SU-DHL-6 (cell line): ENCODE measurements around the gene FGD5.

Experiments
- H2AFZ ChIP-seq: fragments of 200-600 bp; sonication (generic); 2 replicates; pipeline ENCODE4 v1.6.1; 2014; ENCODE audit warnings: low read depth, mild to moderate bottlenecking, moderate library complexity, mixed read lengths, antibody characterized with exemption, low read length; ENCODE audit not compliant: severe bottlenecking
- H3F3A ChIP-seq: fragments of 200-600 bp; shearing (Covaris generic); 2 replicates; pipeline ENCODE4 v1.6.0; 2016; ENCODE audit warnings: antibody characterized with exemption, mild to moderate bottlenecking; ENCODE audit not compliant: insufficient read depth
- H3K27ac ChIP-seq: fragments of 200-600 bp; sonication (generic); 2 replicates; pipeline ENCODE4 v1.5.1; 2016; ENCODE audit warnings: low read depth, mild to moderate bottlenecking, low read length, moderate library complexity, mixed read lengths
- H3K27me3 ChIP-seq: fragments of 200-600 bp; sonication (generic), shearing (Covaris generic); 2 replicates; pipeline ENCODE4 v1.6.0; 2014; ENCODE audit warnings: mild to moderate bottlenecking, low read length
- H3K36me3 ChIP-seq: fragments of 200-600 bp; sonication (generic); 2 replicates; pipeline ENCODE4 v1.6.1; 2014; ENCODE audit warnings: mild to moderate bottlenecking, low read length, mixed read lengths
- H3K4me2 ChIP-seq: fragments of 300-600, 200-600 bp; shearing (Covaris generic), sonication (generic); 2 replicates; pipeline ENCODE4 v1.6.0; 2014; ENCODE audit warnings: low read length, low read depth, mild to moderate bottlenecking; ENCODE audit not compliant: poor library complexity, severe bottlenecking
- H3K4me3 ChIP-seq: fragments of 200-600 bp; sonication (generic); 2 replicates; pipeline ENCODE4 v1.5.1; 2014; ENCODE audit warnings: antibody characterized with exemption, low read length, mild to moderate bottlenecking, mixed read lengths; ENCODE audit not compliant: insufficient read depth, poor library complexity, severe bottlenecking
- H3K79me2 ChIP-seq: fragments of 200-600 bp; sonication (generic); 2 replicates; pipeline ENCODE4 v1.6.1; 2014; ENCODE audit warnings: mild to moderate bottlenecking, low read length, moderate library complexity; ENCODE audit not compliant: insufficient read depth
- H3K9ac ChIP-seq: fragments of 200-600 bp; sonication (generic); 2 replicates; pipeline ENCODE4 v1.7.0; 2014; ENCODE audit warnings: mild to moderate bottlenecking, low read length
- H3K9me2 ChIP-seq: fragments of 200-600 bp; sonication (generic); replicated peaks from 2 replicates; pipeline ENCODE4 v1.6.1; 2014; ENCODE audit warnings: low read length; ENCODE audit not compliant: insufficient read depth
- H3K9me3 ChIP-seq: fragments of 200-600 bp; sonication (generic); 2 replicates; pipeline ENCODE4 v1.6.1; 2014; ENCODE audit warnings: low read length, mixed read lengths; ENCODE audit not compliant: insufficient read depth
- H4K20me1 ChIP-seq: fragments of 200-600 bp; sonication (generic); 2 replicates; pipeline ENCODE4 v1.6.1; 2014; ENCODE audit warnings: low read depth, mild to moderate bottlenecking, antibody characterized with exemption, low read length, moderate library complexity, mixed read lengths
- CTCF ChIP-seq: fragments of 200-600 bp; sonication (generic); IDR thresholded peaks from one replicate; pipeline ENCODE4 v1.5.1; 2017; ENCODE audit warnings: antibody characterized with exemption, mild to moderate bottlenecking, low read length, moderate library complexity; ENCODE audit not compliant: insufficient read depth, poor library complexity, severe bottlenecking
- EZH2phosphoT487 ChIP-seq: fragments of 200-600 bp; sonication (generic), shearing (Covaris generic); conservative IDR thresholded peaks from 2 replicates; pipeline ENCODE4 v1.6.1; 2018; ENCODE audit warnings: mild to moderate bottlenecking, antibody characterized with exemption, low read length, moderate library complexity, mixed read lengths

FGD5 gene

GRCh38 chr3:14801668-14802380 lies 16.9 kb upstream of the FGD5 start:
- H2AFZ ChIP-seq, result no peak overlapping the region
- H3K9me3 ChIP-seq, result no peaks in the 10 kb centered on the region
- no peaks in the 10 kb centered on the region for H4K20me1 ChIP-seq
- no peaks in the 10 kb centered on the region for H3K36me3 ChIP-seq
- H3F3A ChIP-seq, result no peaks in the 10 kb centered on the region
- H3K4me3 ChIP-seq, result no peak overlapping the region
- H3K79me2 ChIP-seq, result no peaks in the 10 kb centered on the region
- H3K27me3 ChIP-seq, result no peaks in the 10 kb centered on the region
- no peak overlapping the region for H3K4me2 ChIP-seq
- no peak overlapping the region for H3K9ac ChIP-seq
- H3K9me2 ChIP-seq, result no peaks in the 10 kb centered on the region
- no peak overlapping the region for H3K27ac ChIP-seq
- no peak for TF ChIP-seq CTCF
- TF ChIP-seq EZH2phosphoT487, result no peak

GRCh38 chr3:14802381-14802731 lies 16.4 kb upstream of the FGD5 start:
- Histone ChIP-seq H3F3A (no peaks in the 10 kb centered on the region), H2AFZ (no peak overlapping the region), H3K9me2 (no peaks in the 10 kb centered on the region), H3K27me3 (no peaks in the 10 kb centered on the region), H3K9ac (no peak overlapping the region), H4K20me1 (no peaks in the 10 kb centered on the region), H3K4me3 (no peak overlapping the region), H3K27ac (no peak overlapping the region), H3K79me2 (no peaks in the 10 kb centered on the region), H3K9me3 (no peaks in the 10 kb centered on the region), H3K36me3 (no peaks in the 10 kb centered on the region), H3K4me2 (no peak overlapping the region)
- no peak for TF ChIP-seq CTCF
- TF ChIP-seq EZH2phosphoT487, result no peak

- Histone ChIP-seq H3K79me2 (no peaks in the 10 kb centered on the region), H3K36me3 (no peaks in the 10 kb centered on the region), H3K9me2 (no peaks in the 10 kb centered on the region), H3K9ac (no peak overlapping the region), H3K9me3 (no peaks in the 10 kb centered on the region), H3F3A (no peaks in the 10 kb centered on the region), H3K27ac (no peak overlapping the region), H3K4me3 (no peak overlapping the region), H3K4me2 (no peak overlapping the region), H2AFZ (no peak overlapping the region), H4K20me1 (no peaks in the 10 kb centered on the region), H3K27me3 (no peaks in the 10 kb centered on the region)
- TF ChIP-seq CTCF (no peak), EZH2phosphoT487 (no peak)
Measured at GRCh38 chr3:14803101-14803980, 15.4 kb upstream of the FGD5 start.
